ENCODE measurements around the gene KIAA0408. TPM values are rescaled to one million over a fixed set of nuclear protein-coding genes. Genes with fewer than 3 reads are reported as not detected.

Gene KIAA0408
- total RNA-seq, 8 experiments from 2014 or later, result 0.10 to 46.4 (median 33.1) TPM

- no peak for ATAC-seq (replicated peaks in 6 of 8)
- in situ Hi-C loops (cut with MboI; ENCODE audit: low pct_unique_long_range_greater_than_20kb in 2 of 9, low sequenced_read_pairs in 9 of 9, unreplicated experiment in 9 of 9), result no loop called here
- 60 to 100% (median 100%) methylated on average over 1 of the region's 1 CpG; no CpG with 5 or more reads in 6 of the 10 experiments for WGBS, 10 experiments
- Histone ChIP-seq H3K4me3 (no peak overlapping the region), H3K27ac (no peak overlapping the region), H3K4me1 (replicated peaks in 1 of 2) (no peaks in the 10 kb centered on the region)
These were observed 18.5 kb upstream of the KIAA0408 start for GRCh38 chr6:127477658-127478057.

GRCh38 chr6:127475823-127476176, 16.6 kb upstream of the KIAA0408 start:
- in situ Hi-C loops (cut with MboI; ENCODE audit: low pct_unique_long_range_greater_than_20kb in 2 of 9, low sequenced_read_pairs in 9 of 9, unreplicated experiment in 9 of 9), result no loop called here
- 93 to 100% (median 96%) methylated on average over 1 to 17 of the region's 34 CpGs; no CpG with 5 or more reads in 5 of the 10 experiments for WGBS, 10 experiments
- H3K4me3 ChIP-seq, result no peak overlapping the region

GRCh38 chr6:127475135-127475822, 16.1 kb upstream of the KIAA0408 start:
- H3K4me1 ChIP-seq (replicated peaks in 1 of 2), result no peaks in the 10 kb centered on the region
- no peak overlapping the region for H3K4me3 ChIP-seq
- in situ Hi-C loops (cut with MboI; ENCODE audit: low pct_unique_long_range_greater_than_20kb in 2 of 9, low sequenced_read_pairs in 9 of 9, unreplicated experiment in 9 of 9), result no loop called here
- no peak overlapping the region for H3K27ac ChIP-seq
- WGBS, 10 experiments, result 80 to 100% (median 95%) methylated on average over 1 to 17 of the region's 87 CpGs; no CpG with 5 or more reads in 4 of the 10 experiments
- ATAC-seq (replicated peaks in 6 of 8), result no peak

More at GRCh38 chr6:127475823-127476176, 16.6 kb upstream of the KIAA0408 start:
- Histone ChIP-seq H3K27ac (no peak overlapping the region), H3K4me1 (replicated peaks in 1 of 2) (no peaks in the 10 kb centered on the region)
- no peak for ATAC-seq (replicated peaks in 6 of 8)

- no peak for ATAC-seq (replicated peaks in 6 of 8)
- 53 to 100% (median 83%) methylated on average over 1 to 5 of the region's 5 CpGs for WGBS, 10 experiments
These were observed 12.4 kb upstream of the KIAA0408 start for GRCh38 chr6:127471379-127472255.

GRCh38 chr6:127468936-127469335, 9.7 kb upstream of the KIAA0408 start:
- Histone ChIP-seq H3K27ac (no peak overlapping the region), H3K4me3 (no peak overlapping the region), H3K4me1 (replicated peaks in 1 of 2) (peaks cover 3 to 9% of the 10 kb centered on the region in 2 donors)
- no peak for ATAC-seq (replicated peaks in 6 of 8)
- WGBS, 10 experiments, result 0 to 100% (median 100%) methylated on average over 1 to 2 of the region's 2 CpGs; no CpG with 5 or more reads in 1 of the 10 experiments
- in situ Hi-C loops (cut with MboI; ENCODE audit: low pct_unique_long_range_greater_than_20kb in 2 of 9, low sequenced_read_pairs in 9 of 9, unreplicated experiment in 9 of 9), result loop anchor here in 1 of 9 experiments (5.0 kb wide), 1 partner anchor 68 kb away; no protein-coding TSS in a partner anchor

More at GRCh38 chr6:127471379-127472255, 12.4 kb upstream of the KIAA0408 start:
- H3K4me1 ChIP-seq (replicated peaks in 1 of 2), result no peaks in the 10 kb centered on the region
- H3K4me3 ChIP-seq, result no peak overlapping the region
- in situ Hi-C loops (cut with MboI; ENCODE audit: low pct_unique_long_range_greater_than_20kb in 2 of 9, low sequenced_read_pairs in 9 of 9, unreplicated experiment in 9 of 9), result no loop called here
- no peak overlapping the region for H3K27ac ChIP-seq

GRCh38 chr6:127466416-127466815, 7.2 kb upstream of the KIAA0408 start:
- no peak overlapping the region for H3K4me3 ChIP-seq
- in situ Hi-C loops (cut with MboI; ENCODE audit: low pct_unique_long_range_greater_than_20kb in 2 of 9, low sequenced_read_pairs in 9 of 9, unreplicated experiment in 9 of 9), result loop anchor here in 1 of 9 experiments (5.0 kb wide), 1 partner anchor 71 kb away; no protein-coding TSS in a partner anchor
- no peak for ATAC-seq (replicated peaks in 6 of 8)
- WGBS, 10 experiments, result 76 to 96% (median 91%) methylated on average over 3 to 5 of the region's 5 CpGs
- peaks cover 3 to 9% of the 10 kb centered on the region in 2 donors for H3K4me1 ChIP-seq (replicated peaks in 1 of 2)
- no peak overlapping the region for H3K27ac ChIP-seq

GRCh38 chr6:127464881-127465459, 5.8 kb upstream of the KIAA0408 start:
- Histone ChIP-seq H3K4me3 (no peak overlapping the region), H3K27ac (no peak overlapping the region), H3K4me1 (replicated peaks in 1 of 2) (peaks cover 3 to 9% of the 10 kb centered on the region in 2 donors)
- peak; percentile 82 to 98 (median 94) for ATAC-seq (replicated peaks in 6 of 8)
- in situ Hi-C loops (cut with MboI; ENCODE audit: low pct_unique_long_range_greater_than_20kb in 2 of 9, low sequenced_read_pairs in 9 of 9, unreplicated experiment in 9 of 9), result loop anchor here in 1 of 9 experiments (5.0 kb wide), 1 partner anchor 72 kb away; no protein-coding TSS in a partner anchor
- 0 to 50% (median 33%) methylated on average over 1 to 3 of the region's 3 CpGs; no CpG with 5 or more reads in 3 of the 10 experiments for WGBS, 10 experiments

- 2 to 100% (median 74%) methylated on average over 1 to 6 of the region's 6 CpGs for WGBS, 10 experiments
- Histone ChIP-seq H3K4me1 (replicated peaks in 1 of 2) (peaks cover 3 to 9% of the 10 kb centered on the region in 2 donors), H3K4me3 (no peak overlapping the region), H3K27ac (no peak overlapping the region)
- peak in 2 of 8 experiments; percentile 27 to 47 for ATAC-seq (replicated peaks in 6 of 8)
- in situ Hi-C loops (cut with MboI; ENCODE audit: low pct_unique_long_range_greater_than_20kb in 2 of 9, low sequenced_read_pairs in 9 of 9, unreplicated experiment in 9 of 9), result no loop called here
These were observed 5.1 kb upstream of the KIAA0408 start for GRCh38 chr6:127464161-127464880.

GRCh38 chr6:127463056-127463455, 3.9 kb upstream of the KIAA0408 start:
- ATAC-seq (replicated peaks in 6 of 8), result no peak
- in situ Hi-C loops (cut with MboI; ENCODE audit: low pct_unique_long_range_greater_than_20kb in 2 of 9, low sequenced_read_pairs in 9 of 9, unreplicated experiment in 9 of 9), result no loop called here
- 13 to 100% (median 71%) methylated on average over 1 to 5 of the region's 5 CpGs for WGBS, 10 experiments
- Histone ChIP-seq H3K27ac (no peak overlapping the region), H3K4me3 (no peak overlapping the region), H3K4me1 (replicated peaks in 1 of 2) (peaks cover 3 to 16% of the 10 kb centered on the region in 2 donors)

GRCh38 chr6:127462376-127462775, 3.2 kb upstream of the KIAA0408 start:
- H3K4me3 ChIP-seq, result no peak overlapping the region
- no peak overlapping the region for H3K27ac ChIP-seq
- H3K4me1 ChIP-seq (replicated peaks in 1 of 2), result peaks cover 3 to 19% of the 10 kb centered on the region in 2 donors
- in situ Hi-C loops (cut with MboI; ENCODE audit: low pct_unique_long_range_greater_than_20kb in 2 of 9, low sequenced_read_pairs in 9 of 9, unreplicated experiment in 9 of 9), result no loop called here
- WGBS, 10 experiments, result 28 to 100% (median 72%) methylated on average over 1 to 2 of the region's 2 CpGs; no CpG with 5 or more reads in 1 of the 10 experiments
- ATAC-seq (replicated peaks in 6 of 8), result no peak

- Histone ChIP-seq H3K27ac (no peak overlapping the region), H3K4me3 (no peak overlapping the region), H3K4me1 (replicated peaks in 1 of 2) (peaks cover 2 to 18% of the 10 kb centered on the region in 2 donors)
- in situ Hi-C loops (cut with MboI; ENCODE audit: low pct_unique_long_range_greater_than_20kb in 2 of 9, low sequenced_read_pairs in 9 of 9, unreplicated experiment in 9 of 9), result no loop called here
- WGBS, 10 experiments, result 43 to 100% (median 83%) methylated on average over 1 of the region's 1 CpG; no CpG with 5 or more reads in 4 of the 10 experiments
- no peak for ATAC-seq (replicated peaks in 6 of 8)
These were observed 1.3 kb upstream of the KIAA0408 start for GRCh38 chr6:127460465-127460864.

GRCh38 chr6:127458817-127459216, 372 bp downstream of the KIAA0408 start:
- ATAC-seq (replicated peaks in 6 of 8), result peak in 5 of 8 experiments; percentile 16 to 89 (median 76)
- Histone ChIP-seq H3K4me1 (replicated peaks in 1 of 2) (peaks cover 0 to 19% of the 10 kb centered on the region in 2 donors), H3K27ac (no peak overlapping the region), H3K4me3 (no peak overlapping the region)
- 0 to 95% (median 78%) methylated on average over 2 to 4 of the region's 4 CpGs for WGBS, 10 experiments
- in situ Hi-C loops (cut with MboI; ENCODE audit: low pct_unique_long_range_greater_than_20kb in 2 of 9, low sequenced_read_pairs in 9 of 9, unreplicated experiment in 9 of 9), result no loop called here
